ENCODE measurements around the gene CYP1B1. TPM values are rescaled to one million over a fixed set of nuclear protein-coding genes. Genes with fewer than 3 reads are reported as not detected.
"Not testable (repeated sequence)": the region's sequence is repeated elsewhere in the genome, so short reads cannot be mapped to it uniquely, and the experiment has no call there.

CYP1B1 gene
- total RNA-seq, 1 donor from 2014 or later: 54.5 TPM

- H3K9me3 Mint-ChIP-seq: no peaks in the 10 kb centered on the region
- DNase-seq (ENCODE audit: low spot score in 2 of 2, unreplicated experiment in 2 of 2): no peak
- H3K4me3 Mint-ChIP-seq: no peak overlapping the region
- H3K27me3 Mint-ChIP-seq (ENCODE audit: low read depth): peaks cover 2% of the 10 kb centered on the region
- H3K4me1 Mint-ChIP-seq: peaks cover 66% of the 10 kb centered on the region
- TF ChIP-seq, protein P1, sequence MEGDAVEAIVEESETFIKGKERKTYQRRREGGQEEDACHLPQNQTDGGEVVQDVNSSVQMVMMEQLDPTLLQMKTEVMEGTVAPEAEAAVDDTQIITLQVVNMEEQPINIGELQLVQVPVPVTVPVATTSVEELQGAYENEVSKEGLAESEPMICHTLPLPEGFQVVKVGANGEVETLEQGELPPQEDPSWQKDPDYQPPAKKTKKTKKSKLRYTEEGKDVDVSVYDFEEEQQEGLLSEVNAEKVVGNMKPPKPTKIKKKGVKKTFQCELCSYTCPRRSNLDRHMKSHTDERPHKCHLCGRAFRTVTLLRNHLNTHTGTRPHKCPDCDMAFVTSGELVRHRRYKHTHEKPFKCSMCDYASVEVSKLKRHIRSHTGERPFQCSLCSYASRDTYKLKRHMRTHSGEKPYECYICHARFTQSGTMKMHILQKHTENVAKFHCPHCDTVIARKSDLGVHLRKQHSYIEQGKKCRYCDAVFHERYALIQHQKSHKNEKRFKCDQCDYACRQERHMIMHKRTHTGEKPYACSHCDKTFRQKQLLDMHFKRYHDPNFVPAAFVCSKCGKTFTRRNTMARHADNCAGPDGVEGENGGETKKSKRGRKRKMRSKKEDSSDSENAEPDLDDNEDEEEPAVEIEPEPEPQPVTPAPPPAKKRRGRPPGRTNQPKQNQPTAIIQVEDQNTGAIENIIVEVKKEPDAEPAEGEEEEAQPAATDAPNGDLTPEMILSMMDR (IDR thresholded peaks at IDR 0.05; ENCODE audit: unreplicated experiment): no peak
- peak overlapping the region; percentile 22 for H3K27ac Mint-ChIP-seq
- no peaks in the 10 kb centered on the region for H3K36me3 Mint-ChIP-seq
These were observed 17.7 kb upstream of the CYP1B1 start for GRCh38 chr2:38093527-38094165.

- TF ChIP-seq, protein P1 (IDR thresholded peaks at IDR 0.05; ENCODE audit: unreplicated experiment): no peak
- Mint-ChIP-seq H3K4me1 (peaks cover 53% of the 10 kb centered on the region), H3K4me3 (no peak overlapping the region), H3K9me3 (no peaks in the 10 kb centered on the region), H3K36me3 (no peaks in the 10 kb centered on the region), H3K27ac (peak overlapping the region; percentile 69), H3K27me3 (ENCODE audit: low read depth) (peaks cover 10% of the 10 kb centered on the region)
- DNase-seq (ENCODE audit: low spot score in 2 of 2, unreplicated experiment in 2 of 2): no peak
These were observed 16.4 kb upstream of the CYP1B1 start for GRCh38 chr2:38092196-38092902.

DNA sequence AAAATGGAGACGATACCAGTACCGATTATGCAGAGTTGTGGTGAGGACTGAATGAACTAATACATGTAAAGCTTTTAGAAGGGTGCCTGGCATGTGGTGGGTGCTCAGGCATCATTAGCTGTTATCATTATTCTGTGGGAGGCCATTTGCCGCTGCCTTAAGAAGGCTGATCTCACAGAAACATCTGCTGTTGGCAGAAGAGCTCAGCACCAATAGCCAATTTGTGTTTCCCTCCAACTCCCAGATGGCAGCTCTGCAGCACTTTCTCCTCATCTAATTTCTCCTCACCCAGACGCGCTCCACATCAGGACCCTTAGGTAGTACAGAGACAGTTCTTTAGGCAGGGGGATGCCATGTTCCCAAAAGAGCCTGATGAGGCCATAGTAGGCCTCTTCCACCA, 15.8 kb upstream of the CYP1B1 start:
- no peak for DNase-seq (ENCODE audit: low spot score in 2 of 2, unreplicated experiment in 2 of 2)
- H3K4me3 Mint-ChIP-seq: no peak overlapping the region
- peaks cover 14% of the 10 kb centered on the region for H3K27me3 Mint-ChIP-seq (ENCODE audit: low read depth)
- H3K9me3 Mint-ChIP-seq: no peaks in the 10 kb centered on the region
- no peak overlapping the region for H3K27ac Mint-ChIP-seq
- H3K36me3 Mint-ChIP-seq: no peaks in the 10 kb centered on the region
- TF ChIP-seq, protein P1 (IDR thresholded peaks at IDR 0.05; ENCODE audit: unreplicated experiment): no peak
- peaks cover 49% of the 10 kb centered on the region for H3K4me1 Mint-ChIP-seq

GRCh38 chr2:38090928-38091327, 15.0 kb upstream of the CYP1B1 start:
- H3K9me3 Mint-ChIP-seq: no peaks in the 10 kb centered on the region
- H3K36me3 Mint-ChIP-seq: no peaks in the 10 kb centered on the region
- TF ChIP-seq, protein P1 (IDR thresholded peaks at IDR 0.05; ENCODE audit: unreplicated experiment): no peak
- H3K27ac Mint-ChIP-seq: no peak overlapping the region
- DNase-seq (ENCODE audit: low spot score in 2 of 2, unreplicated experiment in 2 of 2): no peak
- no peak overlapping the region for H3K4me3 Mint-ChIP-seq
- H3K4me1 Mint-ChIP-seq: peaks cover 45% of the 10 kb centered on the region
- H3K27me3 Mint-ChIP-seq (ENCODE audit: low read depth): peaks cover 22% of the 10 kb centered on the region

DNA sequence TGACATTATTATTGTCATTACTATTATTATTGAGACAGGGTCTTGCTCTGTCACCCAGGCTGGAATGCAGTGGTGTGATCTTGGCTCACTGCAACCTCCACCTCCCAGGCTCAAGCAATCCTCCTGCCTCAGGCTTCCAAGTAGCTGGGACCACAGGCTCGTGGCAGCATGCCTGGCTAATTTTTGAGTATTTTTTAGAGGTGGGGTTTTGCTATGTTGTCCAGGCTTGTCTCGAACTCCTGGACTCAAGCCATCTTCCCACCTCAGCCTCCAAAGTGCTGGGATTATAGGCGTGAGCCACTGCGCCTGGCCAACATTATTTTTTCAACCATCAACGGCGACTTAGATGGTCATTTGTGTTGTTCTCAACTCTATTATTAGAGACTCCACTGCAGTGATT, 14.3 kb upstream of the CYP1B1 start:
- H3K4me3 Mint-ChIP-seq; DNase-seq (ENCODE audit: low spot score in 2 of 2, unreplicated experiment in 2 of 2); H3K36me3 Mint-ChIP-seq; H3K27ac Mint-ChIP-seq; H3K9me3 Mint-ChIP-seq: not testable (repeated sequence)
- H3K4me1 Mint-ChIP-seq: peaks cover 42% of the 10 kb centered on the region
- H3K27me3 Mint-ChIP-seq (ENCODE audit: low read depth): peaks cover 30% of the 10 kb centered on the region

DNA sequence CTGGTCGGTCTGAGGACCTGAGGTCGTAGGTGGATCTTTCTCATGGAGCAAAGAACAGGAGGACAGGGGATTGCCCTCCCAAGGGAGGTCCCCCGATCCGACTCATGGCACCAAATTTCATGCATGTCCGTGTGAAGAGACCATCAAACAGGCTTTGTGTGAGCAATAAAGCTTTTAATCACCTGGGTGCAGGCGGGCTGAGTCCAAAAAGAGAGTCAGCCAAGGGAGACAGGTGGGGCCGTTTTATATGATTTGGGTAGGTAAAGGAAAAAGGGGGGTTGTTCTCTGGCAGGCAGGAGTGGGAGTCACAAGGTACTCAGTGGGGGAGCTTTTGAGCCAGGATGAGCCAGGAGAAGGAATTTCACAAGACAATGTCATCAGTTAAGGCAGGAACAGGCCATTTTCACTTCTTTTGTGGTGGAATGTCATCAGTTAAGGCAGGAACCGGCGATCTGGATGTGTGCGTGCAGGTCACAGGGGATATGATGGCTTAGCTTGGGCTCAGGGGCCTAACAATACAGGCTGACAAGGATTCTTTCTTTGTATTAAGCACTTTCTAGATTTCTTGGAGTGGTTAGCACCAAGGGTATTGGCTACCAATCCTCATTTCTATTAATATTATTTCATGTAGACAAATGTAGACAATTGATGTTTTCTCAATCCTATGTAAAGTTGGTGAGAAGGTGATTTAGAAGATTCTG, 10.2 kb upstream of the CYP1B1 start:
- H3K4me3 Mint-ChIP-seq; DNase-seq (ENCODE audit: low spot score in 2 of 2, unreplicated experiment in 2 of 2); H3K27ac Mint-ChIP-seq; H3K36me3 Mint-ChIP-seq; H3K9me3 Mint-ChIP-seq: not testable (repeated sequence)
- H3K27me3 Mint-ChIP-seq (ENCODE audit: low read depth): peaks cover 52% of the 10 kb centered on the region
- peaks cover 32% of the 10 kb centered on the region for H3K4me1 Mint-ChIP-seq

- peaks cover 36% of the 10 kb centered on the region for H3K4me1 Mint-ChIP-seq
- not testable (repeated sequence) for H3K4me3 Mint-ChIP-seq; DNase-seq (ENCODE audit: low spot score in 2 of 2, unreplicated experiment in 2 of 2); H3K27ac Mint-ChIP-seq; H3K36me3 Mint-ChIP-seq; H3K9me3 Mint-ChIP-seq
- H3K27me3 Mint-ChIP-seq (ENCODE audit: low read depth): peaks cover 54% of the 10 kb centered on the region
These were observed 8.6 kb upstream of the CYP1B1 start for GRCh38 chr2:38084556-38084955.

- H3K27ac Mint-ChIP-seq: peak overlapping the region; percentile 44
- DNase-seq (ENCODE audit: low spot score in 2 of 2, unreplicated experiment in 2 of 2); H3K4me3 Mint-ChIP-seq; H3K9me3 Mint-ChIP-seq; H3K36me3 Mint-ChIP-seq: not testable (repeated sequence)
- H3K4me1 Mint-ChIP-seq: peaks cover 46% of the 10 kb centered on the region
- peaks cover 48% of the 10 kb centered on the region for H3K27me3 Mint-ChIP-seq (ENCODE audit: low read depth)
These were observed 6.8 kb upstream of the CYP1B1 start for GRCh38 chr2:38082727-38083126.
